ENCODE measurements around the gene C17orf50.

Gene C17orf50

GRCh38 chr17:35796942-35797341 is 36.3 kb downstream of the C17orf50 start:
- in situ Hi-C loops (cut with MboI; ENCODE audit: low pct_unique_long_range_greater_than_20kb, low sequenced_read_pairs, unreplicated experiment), result no loop called here
- DNase-seq (ENCODE audit: low spot score), result no peak
- TF ChIP-seq CTCF (IDR thresholded peaks at IDR 0.05; ENCODE audit: extremely low read depth, insufficient read depth, missing control alignments), result no peak

GRCh38 chr17:35797370-35797769 is 36.7 kb downstream of the C17orf50 start:
- no peak for DNase-seq (ENCODE audit: low spot score)
- no peak for TF ChIP-seq CTCF (IDR thresholded peaks at IDR 0.05; ENCODE audit: extremely low read depth, insufficient read depth, missing control alignments)
- in situ Hi-C loops (cut with MboI; ENCODE audit: low pct_unique_long_range_greater_than_20kb, low sequenced_read_pairs, unreplicated experiment), result no loop called here

- TF ChIP-seq CTCF (IDR thresholded peaks at IDR 0.05; ENCODE audit: extremely low read depth, insufficient read depth, missing control alignments), result no peak
- in situ Hi-C loops (cut with MboI; ENCODE audit: low pct_unique_long_range_greater_than_20kb, low sequenced_read_pairs, unreplicated experiment), result no loop called here
- DNase-seq (ENCODE audit: low spot score), result no peak
Observed at GRCh38 chr17:35797918-35798317, 37.2 kb downstream of the C17orf50 start.

GRCh38 chr17:35799942-35800341 is 39.3 kb downstream of the C17orf50 start:
- no peak for DNase-seq (ENCODE audit: low spot score)
- in situ Hi-C loops (cut with MboI; ENCODE audit: low pct_unique_long_range_greater_than_20kb, low sequenced_read_pairs, unreplicated experiment), result no loop called here
- no peak for TF ChIP-seq CTCF (IDR thresholded peaks at IDR 0.05; ENCODE audit: extremely low read depth, insufficient read depth, missing control alignments)

- TF ChIP-seq CTCF (IDR thresholded peaks at IDR 0.05; ENCODE audit: extremely low read depth, insufficient read depth, missing control alignments), result no peak
- in situ Hi-C loops (cut with MboI; ENCODE audit: low pct_unique_long_range_greater_than_20kb, low sequenced_read_pairs, unreplicated experiment), result no loop called here
Observed at GRCh38 chr17:35801583-35802224, 41.0 kb downstream of the C17orf50 start.

GRCh38 chr17:35804658-35805192 is 44.0 kb downstream of the C17orf50 start:
- peak; percentile 89 for DNase-seq (ENCODE audit: low spot score)
- peak; percentile 73 for TF ChIP-seq CTCF (IDR thresholded peaks at IDR 0.05; ENCODE audit: extremely low read depth, insufficient read depth, missing control alignments)
- in situ Hi-C loops (cut with MboI; ENCODE audit: low pct_unique_long_range_greater_than_20kb, low sequenced_read_pairs, unreplicated experiment), result no loop called here

More at GRCh38 chr17:35801583-35802224, 41.0 kb downstream of the C17orf50 start:
- no peak for DNase-seq (ENCODE audit: low spot score)

Measured in GM13977 (cell line).